NCI-H2081 (cell line): ENCODE measurements around the gene PHC2.
"Not testable (repeated sequence)": the region's sequence is repeated elsewhere in the genome, so short reads cannot be mapped to it uniquely, and the experiment has no call there.

Experiments used
- DNase-seq, 2 experiments: peaks; one replicate each; lab custom pipeline; 2025; lab: John Stamatoyannopoulos, UW

The PHC2 gene

GRCh38 chr1:33294071-33295010, 136.6 kb downstream of the PHC2 start:
- DNase-seq = no peak

DNA sequence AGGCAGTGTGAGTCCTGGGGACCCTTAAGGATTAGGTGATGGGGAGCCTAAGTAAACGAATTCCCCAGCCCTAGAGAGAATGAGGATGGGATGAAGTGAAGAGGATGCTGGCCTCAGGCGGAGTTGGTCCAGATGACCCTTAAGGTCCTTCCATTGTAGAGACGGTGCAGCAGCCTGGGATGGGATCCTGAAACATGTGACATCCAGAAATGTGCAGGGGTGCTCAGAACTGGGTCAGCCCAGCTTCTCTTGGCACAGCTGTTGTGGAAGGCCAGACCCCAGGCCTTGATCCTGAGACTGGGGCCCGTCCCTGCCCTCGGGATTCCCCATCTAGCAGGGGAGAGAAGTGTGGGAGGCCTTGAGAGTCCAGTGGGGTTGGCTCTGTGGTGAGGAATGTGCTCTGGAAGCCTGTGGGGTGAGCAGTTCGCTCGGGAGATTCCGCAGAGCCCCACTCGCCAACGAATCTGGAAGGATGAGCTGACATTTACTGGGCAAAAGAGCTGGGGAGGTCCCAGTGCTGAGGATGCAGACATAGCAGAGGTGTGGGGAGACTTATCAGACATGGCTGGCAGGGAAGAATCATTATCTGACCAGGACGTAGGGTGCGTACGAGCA, 138.1 kb downstream of the PHC2 start:
- no peak for DNase-seq

DNA sequence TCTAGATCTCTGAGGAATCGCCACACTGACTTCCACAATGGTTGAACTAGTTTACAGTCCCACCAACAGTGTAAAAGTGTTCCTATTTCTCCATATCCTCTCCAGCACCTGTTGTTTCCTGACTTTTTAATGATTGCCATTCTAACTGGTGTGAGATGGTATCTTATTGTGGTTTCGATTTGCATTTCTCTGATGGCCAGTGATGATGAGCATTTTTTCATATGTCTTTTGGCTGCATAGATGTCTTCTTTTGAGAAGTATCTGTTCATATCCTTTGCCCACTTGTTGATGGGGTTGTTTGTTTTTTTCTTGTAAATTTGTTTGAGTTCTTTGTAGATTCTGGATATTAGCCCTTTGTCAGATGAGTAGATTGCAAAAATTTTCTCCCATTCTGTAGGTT, 140.3 kb downstream of the PHC2 start:
- DNase-seq = not testable (repeated sequence)

- DNase-seq = no peak
These were observed 141.1 kb downstream of the PHC2 start for GRCh38 chr1:33289858-33290154.

DNA sequence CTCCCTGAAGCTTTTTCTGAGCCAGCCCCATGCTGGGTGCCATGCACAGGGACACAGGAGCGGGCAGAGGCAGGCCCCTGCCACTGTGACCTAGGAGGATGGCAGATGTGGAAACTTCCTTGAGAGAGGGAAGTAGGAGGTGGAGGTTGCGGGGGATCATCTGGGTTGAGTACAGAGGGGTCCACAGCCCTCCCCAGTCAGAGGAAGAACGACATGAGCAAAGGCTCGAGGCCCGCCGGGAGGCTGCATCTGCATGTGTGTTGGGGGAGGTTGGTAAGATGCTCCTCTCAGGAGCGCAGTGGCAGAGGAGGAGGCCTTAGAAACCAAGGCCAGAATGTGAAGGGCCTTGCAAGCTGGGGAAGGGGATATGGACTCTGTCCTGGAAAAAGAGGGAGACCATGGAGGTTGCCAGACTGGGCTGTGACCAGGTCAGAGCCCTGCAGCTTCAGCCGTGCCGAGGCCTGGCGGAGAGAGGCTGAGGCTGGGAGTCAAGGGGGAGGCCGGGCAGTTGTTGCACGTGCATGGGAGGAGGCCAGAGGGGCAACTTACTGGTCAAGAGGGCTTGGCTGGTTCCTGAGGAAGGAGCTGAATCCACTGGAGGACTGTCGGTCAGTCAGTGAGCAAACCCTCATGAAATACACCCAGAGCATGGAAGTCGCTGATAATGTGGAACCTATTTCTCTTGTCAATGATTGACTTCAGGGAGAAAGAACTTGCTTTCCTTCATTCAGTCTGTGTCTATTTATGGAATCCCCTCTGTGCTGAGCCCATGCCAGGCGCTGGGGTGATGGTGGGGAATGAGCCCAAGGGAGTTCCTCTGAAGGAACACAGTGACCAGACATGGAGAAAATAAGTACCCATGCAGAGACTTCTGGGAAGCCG, 141.7 kb downstream of the PHC2 start:
- DNase-seq = no peak

DNA sequence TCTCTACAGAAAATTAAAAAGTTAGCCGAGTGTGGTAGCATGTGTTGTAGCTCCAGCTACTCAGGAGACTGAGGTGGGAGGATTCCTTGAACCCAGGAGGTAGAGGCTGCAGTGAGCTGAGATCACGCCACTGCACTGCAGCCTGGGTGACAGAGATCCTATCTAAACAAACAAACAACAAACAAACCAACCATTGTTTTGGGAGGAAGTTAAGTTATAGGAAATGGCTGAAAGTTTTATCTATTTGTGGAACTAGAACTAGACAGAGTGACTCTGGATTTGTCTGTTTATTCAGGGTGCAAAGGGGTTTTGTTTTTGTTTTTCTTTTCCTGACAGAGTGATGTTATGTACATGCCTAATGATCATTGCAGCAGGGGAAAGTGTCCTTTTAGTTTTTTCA, 143.6 kb downstream of the PHC2 start:
- DNase-seq = no peak

- no peak for DNase-seq
These were observed 144.3 kb downstream of the PHC2 start for GRCh38 chr1:33286451-33287185.

DNA sequence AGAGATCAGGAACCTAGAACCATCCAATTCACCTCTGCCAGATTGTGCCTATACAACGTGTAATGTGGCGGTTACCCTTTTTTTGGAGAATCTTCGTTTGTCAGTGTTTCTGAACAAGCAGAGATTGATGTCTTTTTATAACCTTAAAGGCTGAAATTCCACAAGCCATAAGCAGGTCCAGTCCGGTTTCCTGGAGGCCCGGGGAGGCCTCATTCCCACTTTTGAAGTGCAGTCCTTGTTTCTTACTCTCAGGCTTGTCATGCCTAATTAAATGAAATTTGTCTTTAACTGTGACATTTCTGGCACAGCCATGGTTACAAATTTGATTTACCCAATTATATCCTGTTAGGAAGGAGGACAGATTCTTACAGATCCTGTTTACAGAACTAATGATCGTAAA, 146.8 kb downstream of the PHC2 start:
- no peak for DNase-seq

DNA sequence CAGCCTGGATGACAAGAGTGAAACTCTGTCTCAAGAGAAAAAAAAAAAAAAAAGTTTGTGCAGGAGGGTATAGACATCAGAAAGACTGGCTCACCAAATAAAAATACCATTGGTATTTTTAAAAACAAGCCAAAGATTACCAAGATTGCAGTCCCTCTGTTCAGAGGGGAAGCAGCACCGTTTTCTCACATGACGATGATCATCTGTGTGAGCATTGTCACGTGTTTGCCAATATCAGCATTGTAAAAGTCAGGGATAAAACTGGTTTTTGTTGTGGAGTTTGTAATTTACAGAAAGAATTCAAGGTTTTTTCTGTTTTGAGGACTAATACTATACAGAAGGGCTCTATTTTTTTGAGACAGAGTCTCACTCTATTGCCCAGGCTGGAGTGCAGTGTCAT, 148.1 kb downstream of the PHC2 start:
- no peak for DNase-seq

- DNase-seq = no peak
These were observed 149.2 kb downstream of the PHC2 start for GRCh38 chr1:33281554-33282303.

GRCh38 chr1:33280091-33280661, 150.7 kb downstream of the PHC2 start:
- no peak for DNase-seq

GRCh38 chr1:33277488-33278084, 153.3 kb downstream of the PHC2 start:
- DNase-seq = no peak

GRCh38 chr1:33276573-33277298, 154.2 kb downstream of the PHC2 start:
- DNase-seq = no peak

DNA sequence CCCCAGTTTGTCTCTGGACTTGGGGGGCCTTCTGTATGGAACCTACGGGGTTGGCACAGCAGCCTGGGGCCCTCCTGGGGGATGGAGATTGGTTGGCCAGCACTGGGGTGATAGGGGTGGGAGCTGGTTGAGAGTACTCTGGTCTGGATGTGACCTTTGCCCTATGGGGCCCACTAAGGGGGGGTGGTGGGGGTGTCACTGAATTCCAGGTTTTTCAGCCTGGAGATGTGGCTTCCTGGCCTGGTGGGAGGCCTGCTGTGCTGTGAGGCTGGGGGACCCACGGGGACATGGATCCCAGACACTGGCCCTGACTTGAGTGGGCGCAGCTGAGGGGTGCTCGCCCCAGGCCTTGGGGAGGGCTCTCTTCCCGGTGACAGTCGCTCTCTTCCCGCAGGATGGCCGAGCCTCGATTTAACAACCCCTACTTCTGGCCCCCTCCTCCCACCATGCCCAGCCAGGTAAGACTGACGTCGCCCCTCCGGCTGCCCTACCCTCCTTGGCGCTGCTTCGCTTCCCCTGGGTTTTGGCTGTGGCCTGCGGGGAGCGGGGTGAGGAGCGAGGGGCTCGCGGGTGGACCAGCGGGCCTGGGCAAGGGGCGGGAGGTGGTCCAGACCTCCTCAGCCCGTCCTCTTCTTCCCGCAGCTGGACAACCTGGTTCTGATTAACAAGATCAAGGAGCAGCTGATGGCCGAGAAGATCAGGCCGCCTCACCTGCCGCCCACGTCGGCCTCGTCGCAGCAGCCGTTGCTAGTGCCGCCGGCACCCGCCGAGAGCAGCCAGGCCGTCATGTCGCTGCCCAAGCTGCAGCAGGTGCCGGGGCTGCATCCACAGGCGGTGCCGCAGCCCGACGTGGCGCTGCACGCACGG, 155.0 kb downstream of the PHC2 start:
- DNase-seq = no peak

DNA sequence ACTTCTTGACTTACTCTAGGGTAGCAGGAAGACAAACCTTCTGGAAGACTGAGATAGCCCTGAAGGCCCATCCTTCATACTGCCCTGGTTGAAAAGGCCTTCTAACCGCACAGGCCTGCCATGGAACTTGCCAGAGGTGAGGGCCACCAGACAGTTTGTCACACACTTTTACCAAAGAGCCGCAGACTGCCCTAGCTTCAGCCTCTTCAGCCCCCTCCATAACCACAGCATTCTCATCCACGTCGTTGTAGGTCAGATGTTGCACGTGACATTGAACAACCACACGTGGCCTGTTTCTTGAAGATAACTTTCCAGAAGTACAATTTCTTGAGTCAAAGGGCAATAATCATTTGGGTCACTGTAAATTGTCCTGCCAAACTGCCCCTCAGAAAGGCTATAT, 155.7 kb downstream of the PHC2 start:
- no peak for DNase-seq

DNA sequence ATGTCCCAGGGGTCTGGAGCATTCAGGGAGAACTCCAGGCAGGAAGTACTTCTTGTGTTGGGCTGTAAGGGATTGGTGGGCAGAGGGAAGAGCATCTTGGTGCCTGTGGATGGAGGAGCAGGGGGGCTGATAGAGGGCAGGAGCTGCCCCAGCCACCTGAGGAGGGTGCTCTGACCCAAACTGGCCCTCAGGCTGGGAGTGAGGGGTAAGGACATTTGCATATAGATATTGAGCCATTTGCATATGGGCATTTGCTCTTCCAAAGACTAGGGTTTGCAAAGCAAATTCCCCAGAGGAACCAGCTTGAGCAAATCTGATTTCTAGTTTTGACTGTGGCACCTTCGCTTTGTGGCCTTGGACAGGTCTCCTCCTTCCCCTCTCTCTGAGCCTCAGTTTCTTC, 156.4 kb downstream of the PHC2 start:
- DNase-seq = no peak

GRCh38 chr1:33273961-33274371, 156.9 kb downstream of the PHC2 start:
- no peak for DNase-seq
